ENCODE measurements around the gene FCRL5.

DNA sequence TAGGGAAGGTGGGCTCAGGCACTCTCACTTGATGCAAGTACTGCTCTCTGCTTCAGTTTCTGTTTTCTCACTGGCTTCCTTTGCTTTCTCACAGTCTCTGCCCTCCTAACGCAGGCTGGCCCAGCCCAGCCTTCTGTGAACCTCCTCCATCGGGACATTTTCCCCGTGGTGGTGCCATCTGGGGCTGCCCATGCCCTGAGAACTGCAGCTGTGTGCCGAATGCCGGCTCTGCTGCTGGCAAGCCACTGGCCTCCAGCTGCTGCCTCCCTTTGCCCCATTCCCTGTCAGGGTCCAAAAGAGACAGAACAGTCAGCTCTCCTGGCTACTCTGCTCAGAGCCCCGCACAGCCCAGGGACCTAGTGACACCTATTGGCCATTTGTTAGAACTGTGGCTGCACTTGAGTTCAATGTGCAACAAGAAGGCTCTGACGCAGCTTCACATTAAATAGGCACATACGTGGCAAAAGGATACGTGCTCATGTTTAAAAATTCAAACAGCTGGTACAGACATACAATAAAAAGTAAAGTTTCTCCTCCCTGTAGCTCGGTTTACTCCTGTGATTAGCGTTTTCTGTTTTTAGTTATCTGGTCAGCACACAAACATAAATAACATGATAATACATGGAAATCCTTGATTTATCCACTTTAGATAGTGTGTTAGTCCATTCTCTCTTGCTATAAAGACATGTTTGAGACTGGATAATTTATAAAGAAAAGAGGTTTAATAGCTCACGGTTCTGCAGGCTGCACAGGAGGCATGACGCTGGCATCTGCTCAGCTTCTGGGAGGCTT, 46.6 kb downstream of the FCRL5 start:
- TF ChIP-seq EZH2phosphoT487 (IDR thresholded peaks at IDR 0.05; ENCODE audit: insufficient read depth, low read depth) = no peak
- TF ChIP-seq EZH2 (IDR thresholded peaks at IDR 0.05; ENCODE audit: insufficient read depth, poor library complexity, severe bottlenecking) = no peak
